Natural killer cell (primary cell): ENCODE data around the gene ARMH3. TPM values are rescaled to one million over a fixed set of nuclear protein-coding genes. Genes with fewer than 3 reads are reported as not detected.
A peak's percentile ranks its signal among the peaks of the same experiment; 100 is the strongest.

ENCODE experiments used
- ATAC-seq, 3 donors: fragments of 150-1000 bp in 2 of 3; fragments of 200-7000 bp in 1 of 3; cut with Tn5 transposase; 1 replicate in 1 of 3; 2 replicates in 2 of 3; pipeline ENCODE4 v1.10.0; 2021; ENCODE audit warnings: mild to moderate bottlenecking in 2 of 3, moderate library complexity in 2 of 3
- DNase-seq, 2 donors: peaks; one replicate each; pipeline versions ENCODE4 v3.0.0 to v3.0.0-alpha.2; 2013 to 2021; ENCODE audit warnings: mixed read lengths in 1 of 2
- H3K27ac ChIP-seq: one replicate; pipeline ENCODE4 v1.5.1; 2013; ENCODE audit warnings: mild to moderate bottlenecking, low read length
- H3K27me3 ChIP-seq: one replicate; pipeline ENCODE4 v1.6.1; 2013; ENCODE audit warnings: low read length; ENCODE audit not compliant: control insufficient read depth, insufficient read depth
- H3K36me3 ChIP-seq: one replicate; pipeline ENCODE4 v1.6.1; 2013; ENCODE audit warnings: low read length; ENCODE audit not compliant: control insufficient read depth, insufficient read depth
- H3K4me1 ChIP-seq: one replicate; pipeline ENCODE4 v1.6.1; 2013; ENCODE audit warnings: low read length; ENCODE audit not compliant: control insufficient read depth, insufficient read depth
- H3K4me3 ChIP-seq: one replicate; pipeline ENCODE4 v1.5.1; 2013; ENCODE audit warnings: low read length
- H3K9me3 ChIP-seq: one replicate; pipeline ENCODE4 v1.6.1; 2013; ENCODE audit warnings: low read length; ENCODE audit not compliant: control insufficient read depth, insufficient read depth
- H3K27ac Mint-ChIP-seq, 2 donors: one replicate each; pipeline ENCODE4 v1.8.0; 2022; ENCODE audit warnings: mild to moderate bottlenecking in 2 of 2, mixed read lengths in 2 of 2, moderate library complexity in 1 of 2
- H3K27me3 Mint-ChIP-seq, 2 donors: one replicate each; pipeline ENCODE4 v1.8.0; 2022; ENCODE audit warnings: low read depth in 2 of 2, mixed read lengths in 2 of 2
- H3K36me3 Mint-ChIP-seq: one replicate; pipeline ENCODE4 v1.8.0; 2022; ENCODE audit warnings: mixed read lengths
- H3K4me1 Mint-ChIP-seq, 2 donors: one replicate each; pipeline ENCODE4 v1.8.0; 2022; ENCODE audit warnings: mixed read lengths in 2 of 2
- H3K4me3 Mint-ChIP-seq: one replicate; pipeline ENCODE4 v1.8.0; 2022; ENCODE audit warnings: mild to moderate bottlenecking, moderate library complexity, mixed read lengths
- H3K9me3 Mint-ChIP-seq, 2 donors: one replicate each; pipeline ENCODE4 v1.8.0; 2022; ENCODE audit warnings: mixed read lengths in 2 of 2
- WGBS: methylation state at CpG from one replicate; pipeline ENCODE4 v1.1.7; 2013; ENCODE audit warnings: missing lambda C conversion rate; ENCODE audit not compliant: insufficient coverage; 5-methylcytosine and 5-hydroxymethylcytosine counted together
- intact Hi-C: fragments of 100-400 bp; cut with micrococcal nuclease; formaldehyde crosslinking; loops from one replicate; pipeline ENCODE4 v1.14.2; 2022
- total RNA-seq, 4 donors: library from RNA; stranded (reverse); fragments of 120-200 nt in 1 of 4; gene quantifications; one replicate each; pipeline versions ENCODE4 v1.2.3 to v1.2.4, GENCODE V29; 2013 to 2022
- TF ChIP-seq, protein P1 (sequence below): fragments of 200-600 bp; IDR thresholded peaks from one replicate; pipeline ENCODE4 v1.8.0; 2022; ENCODE audit warnings: antibody characterized with exemption

ARMH3 gene, protein sequence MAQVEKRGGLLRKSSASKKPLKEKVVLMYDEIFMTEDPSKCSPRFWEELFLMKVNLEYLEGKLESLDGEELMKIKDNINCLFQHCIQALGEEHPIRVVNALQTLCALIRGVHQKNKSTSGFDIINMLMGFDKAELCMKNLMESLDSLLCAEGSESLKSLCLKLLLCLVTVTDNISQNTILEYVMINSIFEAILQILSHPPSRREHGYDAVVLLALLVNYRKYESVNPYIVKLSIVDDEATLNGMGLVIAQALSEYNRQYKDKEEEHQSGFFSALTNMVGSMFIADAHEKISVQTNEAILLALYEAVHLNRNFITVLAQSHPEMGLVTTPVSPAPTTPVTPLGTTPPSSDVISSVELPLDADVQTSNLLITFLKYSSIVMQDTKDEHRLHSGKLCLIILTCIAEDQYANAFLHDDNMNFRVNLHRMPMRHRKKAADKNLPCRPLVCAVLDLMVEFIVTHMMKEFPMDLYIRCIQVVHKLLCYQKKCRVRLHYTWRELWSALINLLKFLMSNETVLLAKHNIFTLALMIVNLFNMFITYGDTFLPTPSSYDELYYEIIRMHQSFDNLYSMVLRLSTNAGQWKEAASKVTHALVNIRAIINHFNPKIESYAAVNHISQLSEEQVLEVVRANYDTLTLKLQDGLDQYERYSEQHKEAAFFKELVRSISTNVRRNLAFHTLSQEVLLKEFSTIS
- total RNA-seq: 10 to 100 TPM; 29.9 to 38.9 (median 35.4) TPM
- total RNA-seq (2013): 23.8 TPM

DNA sequence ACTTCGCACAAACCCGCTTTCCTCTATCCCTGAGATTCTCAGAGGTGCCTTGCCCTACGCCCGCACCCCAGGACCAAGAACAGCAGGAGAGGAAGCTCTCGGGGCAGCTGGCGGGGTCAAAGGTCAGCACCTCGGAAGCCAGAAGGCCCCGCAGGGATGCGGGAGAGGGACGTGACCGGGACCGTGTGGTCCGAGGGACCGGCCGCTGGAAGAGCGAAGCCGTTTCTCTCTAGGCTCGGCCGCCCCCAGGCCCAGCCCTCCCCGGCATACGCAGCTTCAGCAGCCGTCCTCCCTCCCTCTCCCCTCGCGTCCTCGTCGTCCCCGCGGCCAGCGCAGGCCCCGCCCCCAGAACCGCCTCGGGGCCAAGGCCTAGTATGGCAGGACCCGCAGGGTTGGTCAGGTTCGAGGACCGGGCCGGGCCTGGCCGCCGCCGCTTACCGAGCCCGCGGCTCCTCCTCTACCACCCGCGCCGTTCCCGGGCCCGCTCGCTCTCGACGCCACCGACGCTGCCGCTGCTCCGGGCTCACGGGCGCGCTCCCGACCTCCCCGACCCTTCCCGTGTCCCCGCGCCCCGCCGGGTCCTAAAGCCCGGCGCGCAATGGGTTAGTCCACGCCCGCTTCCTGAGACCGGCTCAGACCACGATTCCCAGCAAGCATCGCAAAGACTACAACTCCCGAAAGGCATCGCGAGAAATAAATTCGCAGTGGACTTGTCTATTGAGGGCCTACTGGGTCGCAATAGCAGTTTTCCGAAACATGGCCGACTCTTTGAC lies at the start of gene ARMH3:
TSS of gene ARMH3 (minus strand) at position 527 of the 773 bp plus-strand sequence. CDS start 16,059 bp downstream, outside the sequence.
- Histone ChIP-seq H3K4me3 (peak within 1 kb of the TSS; percentile 87), H3K27me3 (no peaks in the 10 kb centered on the region), H3K4me1 (peaks cover 22% of the 10 kb centered on the region), H3K27ac (peak within 1 kb of the TSS; percentile 85), H3K36me3 (no peaks in the 10 kb centered on the region), H3K9me3 (no peaks in the 10 kb centered on the region)
- H3K36me3 Mint-ChIP-seq: no peaks in the 10 kb centered on the region
- under 1% methylated on average over 79 of the region's 79 CpGs for WGBS
- peak; percentile 81 to 94 for DNase-seq
- H3K4me3 Mint-ChIP-seq: peak within 1 kb of the TSS; percentile 95
- H3K27me3 Mint-ChIP-seq: no peaks in the 10 kb centered on the region
- intact Hi-C loops: loop anchor here (1.0 kb wide), 2 partner anchors 9 to 96 kb away; partner anchors contain the start of genes HPS6 and NOLC1
- peaks cover 29 to 33% of the 10 kb centered on the region in 2 donors for H3K4me1 Mint-ChIP-seq
- H3K27ac Mint-ChIP-seq: peak within 1 kb of the TSS; percentile 88 to 98
- TF ChIP-seq, protein P1, sequence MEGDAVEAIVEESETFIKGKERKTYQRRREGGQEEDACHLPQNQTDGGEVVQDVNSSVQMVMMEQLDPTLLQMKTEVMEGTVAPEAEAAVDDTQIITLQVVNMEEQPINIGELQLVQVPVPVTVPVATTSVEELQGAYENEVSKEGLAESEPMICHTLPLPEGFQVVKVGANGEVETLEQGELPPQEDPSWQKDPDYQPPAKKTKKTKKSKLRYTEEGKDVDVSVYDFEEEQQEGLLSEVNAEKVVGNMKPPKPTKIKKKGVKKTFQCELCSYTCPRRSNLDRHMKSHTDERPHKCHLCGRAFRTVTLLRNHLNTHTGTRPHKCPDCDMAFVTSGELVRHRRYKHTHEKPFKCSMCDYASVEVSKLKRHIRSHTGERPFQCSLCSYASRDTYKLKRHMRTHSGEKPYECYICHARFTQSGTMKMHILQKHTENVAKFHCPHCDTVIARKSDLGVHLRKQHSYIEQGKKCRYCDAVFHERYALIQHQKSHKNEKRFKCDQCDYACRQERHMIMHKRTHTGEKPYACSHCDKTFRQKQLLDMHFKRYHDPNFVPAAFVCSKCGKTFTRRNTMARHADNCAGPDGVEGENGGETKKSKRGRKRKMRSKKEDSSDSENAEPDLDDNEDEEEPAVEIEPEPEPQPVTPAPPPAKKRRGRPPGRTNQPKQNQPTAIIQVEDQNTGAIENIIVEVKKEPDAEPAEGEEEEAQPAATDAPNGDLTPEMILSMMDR: no peak
- no peaks in the 10 kb centered on the region for H3K9me3 Mint-ChIP-seq
- peak; percentile 91 to 97 (median 94) for ATAC-seq

DNA sequence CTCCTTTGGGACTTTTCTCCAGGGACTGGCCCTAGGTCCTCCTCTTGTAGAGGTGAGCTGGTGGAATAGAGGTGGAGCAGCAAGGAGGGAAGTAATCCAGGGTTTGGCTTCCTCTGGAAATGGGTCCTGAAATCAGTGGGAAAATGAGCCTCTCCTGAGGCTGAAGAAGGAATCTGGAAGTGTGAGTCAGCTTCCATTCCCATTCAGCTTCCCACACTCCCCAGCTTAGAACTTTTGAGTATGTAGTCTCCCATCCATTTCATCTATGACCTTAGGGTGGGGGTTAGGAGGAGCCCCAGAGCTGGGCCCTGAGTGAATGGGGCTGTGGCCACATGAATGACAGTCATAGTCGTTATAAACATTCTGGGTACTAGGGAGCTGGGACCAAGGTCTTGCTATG lies 46.4 kb upstream of the ARMH3 start:
- Mint-ChIP-seq H3K9me3 (no peaks in the 10 kb centered on the region), H3K4me3 (no peak overlapping the region), H3K36me3 (no peaks in the 10 kb centered on the region), H3K4me1 (peaks cover 9 to 22% of the 10 kb centered on the region in 2 donors), H3K27me3 (no peaks in the 10 kb centered on the region), H3K27ac (no peak overlapping the region)
- Histone ChIP-seq H3K27me3 (no peaks in the 10 kb centered on the region), H3K9me3 (no peaks in the 10 kb centered on the region), H3K4me3 (no peak overlapping the region), H3K27ac (no peak overlapping the region), H3K4me1 (peaks cover 14% of the 10 kb centered on the region), H3K36me3 (peaks cover 13% of the 10 kb centered on the region)
- TF ChIP-seq, protein P1: no peak
- 76% methylated on average over 1 of the region's 1 CpG for WGBS
- no peak for DNase-seq
- intact Hi-C loops: no loop called here
- ATAC-seq: no peak

DNA sequence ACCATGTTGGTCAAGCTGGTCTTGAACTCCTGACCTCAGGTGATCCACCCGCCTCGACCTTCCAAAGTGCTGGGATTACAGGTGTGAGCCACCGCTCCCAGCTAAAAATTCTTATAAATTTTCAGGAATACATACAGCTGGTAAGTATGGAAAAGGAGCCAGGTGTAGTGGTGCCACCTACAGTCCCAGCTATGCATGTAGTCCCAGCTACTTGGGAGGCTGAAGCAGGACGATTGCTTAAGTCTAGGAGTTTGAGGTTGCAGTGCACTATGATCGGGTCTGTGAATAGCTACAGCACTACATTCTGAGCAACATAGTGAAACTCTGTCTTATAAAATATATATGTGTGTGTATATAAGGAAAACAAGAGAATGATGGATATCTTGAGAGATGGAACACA lies 45.2 kb upstream of the ARMH3 start:
- intact Hi-C loops: no loop called here
- TF ChIP-seq, protein P1: no peak

More for the DNA sequence above, 45.2 kb upstream of the ARMH3 start:
- Mint-ChIP-seq H3K27me3 (no peaks in the 10 kb centered on the region), H3K4me1 (peaks cover 9 to 19% of the 10 kb centered on the region in 2 donors), H3K4me3 (no peak overlapping the region), H3K27ac (no peak overlapping the region), H3K9me3 (no peaks in the 10 kb centered on the region), H3K36me3 (no peaks in the 10 kb centered on the region)
- 86% methylated on average over 5 of the region's 5 CpGs for WGBS
- DNase-seq: no peak
- no peaks in the 10 kb centered on the region for H3K27me3 ChIP-seq
- H3K27ac ChIP-seq: no peak overlapping the region
- H3K4me3 ChIP-seq: no peak overlapping the region
- H3K36me3 ChIP-seq: peaks cover 6% of the 10 kb centered on the region
- H3K4me1 ChIP-seq: peaks cover 14% of the 10 kb centered on the region
- no peak for ATAC-seq
- no peaks in the 10 kb centered on the region for H3K9me3 ChIP-seq
